HUES6 (cell line): ENCODE results near the gene GIMAP2.
"Not testable (repeated sequence)": the region's sequence is repeated elsewhere in the genome, so short reads cannot be mapped to it uniquely, and the experiment has no call there.

Experiments used
- H3K27ac ChIP-seq: 2 replicates; pipeline ENCODE4 v1.7.0; 2013; ENCODE audit warnings: low read depth, mild to moderate bottlenecking, low read length, inconsistent platforms
- H3K27me3 ChIP-seq: 2 replicates; pipeline ENCODE4 v1.6.1; 2013; ENCODE audit warnings: low read length; ENCODE audit not compliant: control insufficient read depth, insufficient read depth
- H3K36me3 ChIP-seq: 2 replicates; pipeline ENCODE4 v1.6.1; 2013; ENCODE audit warnings: low read length; ENCODE audit not compliant: control insufficient read depth, insufficient read depth
- H3K4me1 ChIP-seq: 2 replicates; pipeline ENCODE4 v1.6.1; 2013; ENCODE audit warnings: low read length; ENCODE audit not compliant: control insufficient read depth, insufficient read depth
- H3K4me3 ChIP-seq: 2 replicates; pipeline ENCODE4 v1.5.1; 2013; ENCODE audit warnings: low read depth, low read length
- H3K9ac ChIP-seq: one replicate; pipeline ENCODE4 v1.6.1; 2013; ENCODE audit warnings: mild to moderate bottlenecking, low read length
- H3K9me3 ChIP-seq: 2 replicates; pipeline ENCODE4 v1.6.1; 2013; ENCODE audit warnings: low read depth, low read length; ENCODE audit not compliant: control insufficient read depth, insufficient read depth

GIMAP2 gene

DNA sequence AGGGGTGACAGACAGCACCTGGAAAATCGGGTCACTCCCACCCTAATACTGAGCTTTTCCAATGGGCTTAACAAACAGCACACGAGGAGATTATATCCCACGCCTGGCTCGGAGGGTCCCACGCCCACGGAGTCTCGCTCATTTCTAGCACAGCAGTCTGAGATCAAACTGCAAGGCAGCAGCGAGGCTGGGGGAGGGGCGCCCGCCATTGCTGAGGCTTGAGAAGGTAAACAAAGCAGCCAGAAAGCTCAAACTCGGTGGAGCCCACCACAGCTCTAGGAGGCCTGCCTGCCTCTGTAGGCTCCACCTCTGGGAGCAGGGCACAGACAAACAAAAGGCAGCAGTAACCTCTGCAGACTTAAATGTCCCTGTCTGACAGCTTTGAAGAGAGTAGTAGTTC, 6.9 kb upstream of the GIMAP2 start:
- not testable (repeated sequence) for H3K9me3 ChIP-seq, H3K27ac ChIP-seq, H3K9ac ChIP-seq, H3K27me3 ChIP-seq, H3K36me3 ChIP-seq, H3K4me1 ChIP-seq
- peak overlapping the region; percentile 20; the same call in 1 of the 2 replicates for H3K4me3 ChIP-seq

DNA sequence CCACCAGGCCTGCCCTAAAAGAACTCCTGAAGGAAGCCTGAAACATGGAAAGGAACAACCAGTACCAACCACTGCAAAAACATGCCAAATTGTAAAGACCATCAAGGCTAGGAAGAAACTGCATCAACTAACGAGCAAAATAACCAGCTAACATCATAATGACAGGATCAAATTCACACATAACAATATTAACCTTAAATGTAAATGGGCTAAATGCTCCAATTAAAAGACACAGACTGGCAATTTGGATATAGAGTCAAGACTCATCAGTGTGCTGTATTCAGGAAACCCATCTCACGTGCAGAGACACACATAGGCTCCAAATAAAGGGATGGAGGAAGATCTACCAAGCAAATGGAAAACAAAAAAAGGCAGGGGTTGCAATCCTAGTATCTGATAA, 5.1 kb upstream of the GIMAP2 start:
- H3K36me3 ChIP-seq, H3K4me3 ChIP-seq, H3K9ac ChIP-seq, H3K27ac ChIP-seq, H3K4me1 ChIP-seq, H3K9me3 ChIP-seq: not testable (repeated sequence)
- H3K27me3 ChIP-seq, result peaks cover 15% of the 10 kb centered on the region; the same call in 1 of the 2 replicates

DNA sequence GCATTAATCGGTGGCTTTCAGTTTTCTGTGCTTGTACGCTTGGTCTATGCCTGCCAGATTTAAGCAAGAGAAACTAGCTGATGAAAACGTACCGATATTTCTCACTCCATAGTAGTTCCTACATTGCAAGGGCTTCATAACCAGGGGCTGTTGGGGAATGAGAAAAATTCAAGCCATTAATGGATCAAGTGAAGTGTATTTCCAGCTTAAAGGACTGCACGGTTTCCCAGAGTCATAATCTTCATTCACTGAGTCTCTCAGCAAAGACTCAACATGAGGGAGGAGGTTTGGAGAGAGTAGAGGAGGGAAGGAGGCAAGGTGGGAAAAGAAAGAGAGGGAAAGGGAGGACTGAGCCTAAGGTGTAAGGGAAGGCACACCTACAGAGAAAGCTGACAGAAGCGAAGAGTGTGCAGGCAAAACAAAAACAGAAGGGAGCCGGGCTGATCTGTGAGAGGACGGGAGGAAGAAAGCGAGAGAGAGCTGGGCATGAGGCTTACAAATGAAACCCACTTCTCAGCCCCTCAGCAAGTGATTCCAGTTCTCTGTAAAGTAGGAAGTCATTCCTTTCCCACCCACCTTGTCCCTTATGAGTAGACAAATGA, 625 bp downstream of the GIMAP2 start:
- no peak overlapping the region for H3K4me3 ChIP-seq
- H3K9me3 ChIP-seq, result no peaks in the 10 kb centered on the region
- H3K27ac ChIP-seq, result no peak overlapping the region
- no peaks in the 10 kb centered on the region for H3K36me3 ChIP-seq
- no peak overlapping the region for H3K9ac ChIP-seq
- H3K27me3 ChIP-seq, result peaks cover 52% of the 10 kb centered on the region
- no peaks in the 10 kb centered on the region for H3K4me1 ChIP-seq

DNA sequence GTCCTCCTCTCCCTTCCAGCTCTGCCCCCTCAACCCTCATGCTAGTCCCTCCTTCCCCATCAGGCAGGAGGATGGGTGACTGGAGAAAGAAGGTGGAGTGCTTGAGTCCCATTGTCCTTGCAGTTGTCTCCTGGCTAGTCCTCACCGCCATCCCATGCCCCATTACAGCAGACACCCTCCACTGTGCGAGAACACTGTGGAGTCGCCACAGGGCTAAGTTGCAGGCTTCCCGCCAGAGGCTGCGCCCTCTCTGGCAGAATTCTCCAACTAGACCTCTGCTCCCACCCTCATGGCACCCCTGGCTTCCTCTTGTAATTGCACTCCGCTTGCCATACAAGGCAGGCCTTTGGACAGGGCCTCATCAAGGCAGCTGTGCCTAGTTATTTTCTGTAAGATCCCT, 3.1 kb downstream of the GIMAP2 start:
- H3K4me3 ChIP-seq, result no peak overlapping the region
- no peaks in the 10 kb centered on the region for H3K36me3 ChIP-seq
- no peaks in the 10 kb centered on the region for H3K9me3 ChIP-seq
- peaks cover 62% of the 10 kb centered on the region for H3K27me3 ChIP-seq
- no peak overlapping the region for H3K27ac ChIP-seq
- H3K4me1 ChIP-seq, result no peaks in the 10 kb centered on the region
- H3K9ac ChIP-seq, result no peak overlapping the region

DNA sequence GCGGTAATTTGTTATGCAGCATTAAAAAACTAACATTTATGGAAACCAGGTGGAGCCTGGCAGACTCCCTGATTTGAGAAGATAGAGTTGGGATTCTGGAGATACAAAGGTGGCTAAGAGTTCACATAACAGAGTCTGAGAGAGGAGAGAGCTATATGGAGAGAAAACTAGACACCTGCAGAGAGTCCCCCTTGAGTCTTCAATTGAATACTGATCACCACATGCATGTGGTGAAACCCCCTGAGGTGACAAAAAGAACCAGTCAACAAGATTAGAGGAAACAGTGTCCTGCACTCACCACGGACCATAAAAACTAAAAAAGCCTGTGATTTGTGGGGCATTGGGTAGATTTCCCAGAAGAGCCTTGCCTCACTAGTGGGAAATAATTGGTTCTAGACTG, 10.1 kb downstream of the GIMAP2 start:
- peaks cover 8% of the 10 kb centered on the region; the same call in 1 of the 2 replicates for H3K9me3 ChIP-seq
- H3K27ac ChIP-seq, result no peak overlapping the region
- no peak overlapping the region for H3K4me3 ChIP-seq
- no peaks in the 10 kb centered on the region for H3K4me1 ChIP-seq
- no peak overlapping the region for H3K9ac ChIP-seq
- H3K27me3 ChIP-seq, result peaks cover 18% of the 10 kb centered on the region
- no peaks in the 10 kb centered on the region for H3K36me3 ChIP-seq

DNA sequence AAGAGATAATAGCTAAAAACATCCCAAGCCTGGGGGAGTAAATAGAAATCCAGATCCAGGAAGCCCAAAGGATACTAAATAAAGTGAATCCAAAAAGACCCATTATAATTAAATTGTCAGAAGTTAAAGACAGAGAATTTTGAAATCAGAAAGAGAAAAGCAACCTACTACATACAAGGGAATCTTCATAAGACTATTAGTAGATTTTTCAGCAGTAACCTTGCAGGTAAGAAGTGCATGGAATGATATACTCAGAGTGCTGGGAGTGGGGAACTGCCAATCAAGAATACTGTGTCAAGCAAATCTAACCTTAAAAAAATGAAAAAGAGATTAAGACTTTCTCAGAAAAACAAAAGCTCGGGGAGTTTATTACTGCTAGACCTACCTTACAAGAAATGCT, 17.7 kb downstream of the GIMAP2 start:
- Histone ChIP-seq H3K9ac (no peak overlapping the region), H3K36me3 (no peaks in the 10 kb centered on the region), H3K4me1 (no peaks in the 10 kb centered on the region), H3K9me3 (peaks cover 32% of the 10 kb centered on the region), H3K27ac (no peak overlapping the region), H3K4me3 (no peak overlapping the region), H3K27me3 (no peaks in the 10 kb centered on the region)

DNA sequence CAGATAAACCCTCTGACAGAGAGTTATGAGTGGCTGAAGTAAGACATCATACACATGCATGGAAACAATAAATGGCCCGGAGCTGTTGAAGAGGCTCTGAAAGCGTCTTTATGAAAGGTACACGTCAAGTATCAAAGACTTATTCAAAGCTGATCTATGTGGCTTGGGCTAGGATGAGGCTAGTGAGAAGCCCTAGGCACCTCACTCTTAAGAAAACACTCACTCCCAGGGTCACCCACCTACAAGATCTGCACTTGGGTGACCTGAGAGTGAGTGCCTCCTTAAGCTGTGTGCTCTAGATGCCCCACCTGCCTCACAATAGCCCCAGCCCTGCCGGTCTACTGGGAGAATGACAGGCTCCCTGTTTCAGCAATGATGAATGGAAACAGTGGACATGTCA, 29.8 kb downstream of the GIMAP2 start:
- Histone ChIP-seq H3K4me1 (no peaks in the 10 kb centered on the region), H3K4me3 (no peak overlapping the region), H3K27ac (no peak overlapping the region), H3K9me3 (no peaks in the 10 kb centered on the region), H3K36me3 (no peaks in the 10 kb centered on the region), H3K27me3 (peaks cover 61% of the 10 kb centered on the region), H3K9ac (no peak overlapping the region)

DNA sequence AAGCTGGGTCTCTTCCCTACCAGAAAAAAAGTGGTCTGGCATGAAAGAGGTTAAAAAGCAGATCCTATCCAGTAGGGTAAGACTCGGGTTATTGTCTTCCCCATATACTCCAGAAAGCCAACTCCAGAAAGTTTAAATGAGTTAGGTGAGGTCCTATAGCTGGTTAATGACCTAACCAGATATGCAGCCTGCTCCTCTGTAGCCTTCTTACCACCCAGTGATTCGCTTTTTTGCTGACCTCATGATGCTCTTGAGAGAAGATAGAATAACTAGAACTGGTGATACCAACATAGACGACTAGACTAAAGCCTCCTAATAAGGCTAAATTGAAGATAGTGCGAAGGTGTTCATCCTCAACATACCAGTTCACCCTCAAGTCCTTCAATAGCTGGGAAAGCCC, 30.2 kb downstream of the GIMAP2 start:
- Histone ChIP-seq H3K4me1 (no peaks in the 10 kb centered on the region), H3K27me3 (peaks cover 65% of the 10 kb centered on the region), H3K9ac (no peak overlapping the region), H3K4me3 (no peak overlapping the region), H3K27ac (no peak overlapping the region), H3K9me3 (no peaks in the 10 kb centered on the region), H3K36me3 (no peaks in the 10 kb centered on the region)

DNA sequence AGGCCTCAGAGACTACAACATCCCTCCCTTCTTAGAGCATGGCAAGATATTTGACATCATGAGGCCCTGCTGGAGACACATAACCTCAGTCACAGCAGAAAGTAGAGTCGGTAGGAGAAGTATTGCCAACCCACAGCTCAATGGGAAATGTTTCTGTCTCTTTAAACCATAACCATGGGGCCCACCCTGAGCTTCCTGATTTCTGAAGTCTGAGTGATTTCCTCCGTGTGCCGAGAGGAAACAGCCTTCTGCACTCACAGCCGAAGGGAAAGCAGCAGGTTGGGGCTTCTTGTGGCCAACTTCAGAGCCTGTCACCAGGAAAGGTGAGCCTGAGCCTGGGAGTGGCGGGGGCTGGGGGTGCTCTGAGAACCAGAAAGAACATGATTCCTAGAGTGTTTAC, 30.9 kb downstream of the GIMAP2 start, which contains the start of gene GIMAP1:
TSS of gene GIMAP1 (plus strand) at position 246 of the 400 bp plus-strand sequence. CDS start 2,435 bp downstream, outside the sequence.
- Histone ChIP-seq H3K9ac (no peak within 1 kb of the TSS), H3K4me1 (no peaks in the 10 kb centered on the region), H3K27me3 (peaks cover 72% of the 10 kb centered on the region), H3K36me3 (no peaks in the 10 kb centered on the region), H3K9me3 (no peaks in the 10 kb centered on the region), H3K27ac (no peak within 1 kb of the TSS), H3K4me3 (no peak within 1 kb of the TSS)

DNA sequence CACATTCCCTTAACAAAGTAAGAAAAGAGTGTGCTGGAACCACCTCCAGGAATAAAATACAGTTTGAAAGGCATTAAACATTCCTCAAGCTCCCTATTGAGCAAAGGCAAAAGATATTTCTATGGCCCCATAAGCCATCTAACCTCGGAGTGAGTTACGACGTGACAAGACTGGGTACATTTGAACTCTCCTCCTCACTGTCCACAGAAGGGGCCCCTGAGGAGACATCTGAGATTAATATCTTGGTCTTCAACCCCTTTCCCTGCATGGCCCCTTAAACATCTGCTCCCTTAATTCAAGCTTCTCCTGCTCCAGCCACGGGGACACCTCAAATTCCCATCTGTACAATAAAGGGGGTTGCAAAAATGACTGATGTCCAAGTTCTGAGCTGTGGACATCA, 31.4 kb downstream of the GIMAP2 start:
- Histone ChIP-seq H3K27me3 (peaks cover 76% of the 10 kb centered on the region), H3K9me3 (no peaks in the 10 kb centered on the region), H3K9ac (no peak overlapping the region), H3K4me3 (no peak overlapping the region), H3K27ac (no peak overlapping the region), H3K4me1 (no peaks in the 10 kb centered on the region), H3K36me3 (no peaks in the 10 kb centered on the region)

DNA sequence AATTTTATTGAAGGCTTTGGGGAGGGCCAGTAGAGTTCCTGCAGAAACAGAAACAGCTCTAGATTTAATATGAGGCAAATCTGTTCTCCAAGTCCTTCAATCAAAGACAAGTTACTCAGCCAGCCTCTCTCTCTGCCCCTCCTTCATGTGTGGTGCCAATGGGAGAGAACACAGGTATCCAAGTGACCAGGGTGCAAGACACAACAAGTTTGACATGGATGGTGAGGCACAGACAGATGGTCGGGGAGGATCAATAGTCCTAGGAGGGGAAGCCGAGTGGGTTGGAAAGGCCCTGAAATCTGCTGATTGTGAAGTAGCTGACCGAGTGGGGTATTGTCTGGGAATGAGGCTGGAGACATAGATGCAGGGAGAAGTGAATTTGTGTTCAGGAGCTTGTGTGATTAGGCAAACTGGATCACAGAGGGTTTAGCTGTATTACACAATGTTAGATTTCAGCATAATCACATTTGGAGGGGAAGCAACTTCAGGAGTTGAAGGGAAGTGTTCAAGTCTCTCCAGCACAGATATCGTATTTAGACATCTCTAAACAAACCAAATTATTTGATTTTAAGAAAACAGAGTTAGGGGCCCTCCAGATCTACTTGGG, 32.4 kb downstream of the GIMAP2 start:
- Histone ChIP-seq H3K4me3 (no peak overlapping the region), H3K9me3 (no peaks in the 10 kb centered on the region), H3K27ac (no peak overlapping the region), H3K27me3 (peaks cover 86% of the 10 kb centered on the region), H3K36me3 (no peaks in the 10 kb centered on the region), H3K9ac (no peak overlapping the region), H3K4me1 (no peaks in the 10 kb centered on the region)
